ENCODE measurements around the gene CCDC154.

The CCDC154 gene

GRCh38 chr16:1393613-1394176, 50.7 kb downstream of the CCDC154 start:
- H3K27me3 ChIP-seq: no peaks in the 10 kb centered on the region
- peaks cover 0 to 21% (median 0%) of the 10 kb centered on the region in 11 experiments; a peak in 8 of 22 replicates for H3K9me3 ChIP-seq (replicated peaks in 1 of 11)
- peaks cover 58 to 89% (median 73%) of the 10 kb centered on the region in 11 experiments for H3K36me3 ChIP-seq
- TF ChIP-seq Cebpa-rat (IDR thresholded peaks at IDR 0.05): no peak
- H3K4me3 ChIP-seq: no peak overlapping the region
- peaks cover 0 to 66% (median 39%) of the 10 kb centered on the region in 10 experiments; a peak in 15 of 20 replicates for H3K4me1 ChIP-seq
- peaks cover 0 to 24% (median 4%) of the 10 kb centered on the region in 11 experiments; a peak in 12 of 22 replicates for H4K20me1 ChIP-seq
- H3K27ac ChIP-seq: no peak overlapping the region
- H3K4me2 ChIP-seq: peak overlapping the region in 6 of 11 experiments; percentile 20 to 60 (median 42); a peak in 11 of 22 replicates
- peak overlapping the region in 5 of 11 experiments; percentile 11 to 58 (median 41); a peak in 5 of 22 replicates for H3K9ac ChIP-seq

- peaks cover 0 to 26% (median 8%) of the 10 kb centered on the region in 11 experiments; a peak in 9 of 22 replicates for H4K20me1 ChIP-seq
- peak overlapping the region in 2 of 11 experiments; percentile 50 to 58; a peak in 1 of 22 replicates for H3K9ac ChIP-seq
- peaks cover 0 to 69% (median 42%) of the 10 kb centered on the region in 10 experiments; a peak in 15 of 20 replicates for H3K4me1 ChIP-seq
- H3K9me3 ChIP-seq (replicated peaks in 1 of 11): peaks cover 0 to 21% (median 0%) of the 10 kb centered on the region in 11 experiments; a peak in 8 of 22 replicates
- TF ChIP-seq Cebpa-rat (IDR thresholded peaks at IDR 0.05): no peak
- no peaks in the 10 kb centered on the region for H3K27me3 ChIP-seq
- H3K4me2 ChIP-seq: peak overlapping the region in 3 of 11 experiments; percentile 44 to 60 (median 46); a peak in 3 of 22 replicates
- H3K27ac ChIP-seq: no peak overlapping the region
- no peak overlapping the region for H3K4me3 ChIP-seq
- peaks cover 51 to 89% (median 72%) of the 10 kb centered on the region in 11 experiments for H3K36me3 ChIP-seq
Observed at GRCh38 chr16:1392826-1393225, 51.5 kb downstream of the CCDC154 start.

GRCh38 chr16:1390239-1390779, 54.0 kb downstream of the CCDC154 start:
- H3K4me2 ChIP-seq: peak overlapping the region in 9 of 11 experiments; percentile 26 to 66 (median 60); a peak in 17 of 22 replicates
- H3K9ac ChIP-seq: 0 out of 22 replicates have a peak overlapping the region, but pooled peaks of 1 of the 11 experiments have one; percentile 32
- H4K20me1 ChIP-seq: peaks cover 0 to 39% (median 28%) of the 10 kb centered on the region in 11 experiments; a peak in 12 of 22 replicates
- no peaks in the 10 kb centered on the region for H3K27me3 ChIP-seq
- H3K4me3 ChIP-seq: no peak overlapping the region
- TF ChIP-seq Cebpa-rat (IDR thresholded peaks at IDR 0.05): no peak
- H3K9me3 ChIP-seq (replicated peaks in 1 of 11): peaks cover 0 to 21% (median 0%) of the 10 kb centered on the region in 11 experiments; a peak in 8 of 22 replicates
- peaks cover 43 to 88% (median 65%) of the 10 kb centered on the region in 11 experiments for H3K36me3 ChIP-seq
- peak overlapping the region in 5 of 11 experiments; percentile 33 to 73 (median 46); a peak in 7 of 22 replicates for H3K27ac ChIP-seq
- H3K4me1 ChIP-seq: peaks cover 0 to 79% (median 53%) of the 10 kb centered on the region in 10 experiments; a peak in 15 of 20 replicates

- Histone ChIP-seq H3K9ac (peak overlapping the region in 4 of 11 experiments; percentile 10 to 55 (median 32); a peak in 4 of 22 replicates), H3K4me3 (no peak overlapping the region), H3K36me3 (peaks cover 45 to 91% (median 70%) of the 10 kb centered on the region in 11 experiments), H3K9me3 (replicated peaks in 1 of 11) (peaks cover 0 to 21% (median 0%) of the 10 kb centered on the region in 11 experiments; a peak in 8 of 22 replicates), H3K4me2 (peak overlapping the region in 8 of 11 experiments; percentile 26 to 66 (median 62); a peak in 16 of 22 replicates), H3K27ac (peak overlapping the region in 2 of 11 experiments; percentile 53 to 73; a peak in 4 of 22 replicates), H4K20me1 (peaks cover 0 to 44% (median 30%) of the 10 kb centered on the region in 11 experiments; a peak in 12 of 22 replicates), H3K4me1 (peaks cover 0 to 79% (median 53%) of the 10 kb centered on the region in 10 experiments; a peak in 15 of 20 replicates), H3K27me3 (no peaks in the 10 kb centered on the region)
- no peak for TF ChIP-seq Cebpa-rat (IDR thresholded peaks at IDR 0.05)
Observed at GRCh38 chr16:1389762-1390161, 54.6 kb downstream of the CCDC154 start.

GRCh38 chr16:1387331-1387730, 57.0 kb downstream of the CCDC154 start:
- H3K4me3 ChIP-seq: no peak overlapping the region
- peaks cover 0 to 58% (median 44%) of the 10 kb centered on the region in 10 experiments; a peak in 15 of 20 replicates for H3K4me1 ChIP-seq
- peak overlapping the region in 2 of 11 experiments; percentile 24 to 35; a peak in 2 of 22 replicates for H3K9ac ChIP-seq
- H3K36me3 ChIP-seq: peaks cover 34 to 90% (median 68%) of the 10 kb centered on the region in 11 experiments
- no peak for TF ChIP-seq Cebpa-rat (IDR thresholded peaks at IDR 0.05)
- H4K20me1 ChIP-seq: peaks cover 0 to 45% (median 30%) of the 10 kb centered on the region in 11 experiments; a peak in 12 of 22 replicates
- H3K27ac ChIP-seq: no peak overlapping the region
- H3K27me3 ChIP-seq: no peaks in the 10 kb centered on the region
- peak overlapping the region in 6 of 11 experiments; percentile 21 to 53 (median 33); a peak in 8 of 22 replicates for H3K4me2 ChIP-seq
- peaks cover 0 to 21% (median 0%) of the 10 kb centered on the region in 11 experiments; a peak in 8 of 22 replicates for H3K9me3 ChIP-seq (replicated peaks in 1 of 11)

GRCh38 chr16:1385232-1385631, 59.1 kb downstream of the CCDC154 start:
- Histone ChIP-seq H3K4me1 (peaks cover 0 to 38% (median 33%) of the 10 kb centered on the region in 10 experiments; a peak in 15 of 20 replicates), H3K9me3 (replicated peaks in 1 of 11) (peaks cover 0 to 2% (median 0%) of the 10 kb centered on the region in 11 experiments; a peak in 1 of 22 replicates), H3K4me3 (no peak overlapping the region), H3K9ac (no peak overlapping the region), H3K4me2 (no peak overlapping the region), H3K27me3 (no peaks in the 10 kb centered on the region), H3K36me3 (peaks cover 31 to 87% (median 61%) of the 10 kb centered on the region in 11 experiments), H3K27ac (no peak overlapping the region), H4K20me1 (peaks cover under 1 to 48% (median 30%) of the 10 kb centered on the region in 11 experiments; a peak in 13 of 22 replicates)
- no peak for TF ChIP-seq Cebpa-rat (IDR thresholded peaks at IDR 0.05)
